WTC11 (cell line): ENCODE data around the gene ID3. TPM values are rescaled to one million over a fixed set of nuclear protein-coding genes. Genes with fewer than 3 reads are reported as not detected.

Experiments used
- E2F1 ChIP-seq: sonication (generic); formaldehyde crosslinking; IDR thresholded peaks from 2 replicates; pipeline ENCODE4 v1.8.0; 2022; ENCODE audit warnings: mild to moderate bottlenecking, missing genetic modification reagents
- ELF4 ChIP-seq: sonication (generic); formaldehyde crosslinking; IDR thresholded peaks from 2 replicates; pipeline ENCODE4 v1.8.1; 2022; ENCODE audit warnings: low read depth, mild to moderate bottlenecking, moderate library complexity, missing genetic modification reagents
- EMX1 ChIP-seq: fragments of 250-450 bp; sonication (Bioruptor Pico); IDR thresholded peaks from 2 replicates; pipeline ENCODE4 v1.8.0; 2021; ENCODE audit warnings: mild to moderate bottlenecking
- FOXJ3 ChIP-seq: sonication (generic); formaldehyde crosslinking; IDR thresholded peaks from 2 replicates; pipeline ENCODE4 v1.9.0; 2021; ENCODE audit warnings: missing genetic modification reagents, mild to moderate bottlenecking, borderline replicate concordance
- GRHL2 ChIP-seq: fragments of 250-450 bp; sonication (Bioruptor Pico); IDR thresholded peaks from 2 replicates; pipeline ENCODE4 v1.8.0; 2022; ENCODE audit warnings: mild to moderate bottlenecking, moderate library complexity; ENCODE audit not compliant: insufficient replicate concordance, severe bottlenecking
- IRF1 ChIP-seq: sonication (generic); formaldehyde crosslinking; IDR thresholded peaks from 2 replicates; pipeline ENCODE4 v1.8.0; 2023; ENCODE audit warnings: missing genetic modification reagents
- JUN ChIP-seq: sonication (generic); formaldehyde crosslinking; IDR thresholded peaks from 2 replicates; pipeline ENCODE4 v1.8.0; 2023; ENCODE audit warnings: mild to moderate bottlenecking, missing genetic modification reagents
- MAX ChIP-seq: sonication (generic); formaldehyde crosslinking; IDR thresholded peaks from 2 replicates; pipeline ENCODE4 v1.8.0; 2022; ENCODE audit warnings: mild to moderate bottlenecking, missing genetic modification reagents
- MXD4 ChIP-seq: fragments of 250-450 bp; sonication (Bioruptor Pico); IDR thresholded peaks from 2 replicates; pipeline ENCODE4 v1.8.0; 2021; ENCODE audit warnings: mild to moderate bottlenecking, moderate library complexity, borderline replicate concordance
- MYBL2 ChIP-seq: sonication (generic); formaldehyde crosslinking; IDR thresholded peaks from 2 replicates; pipeline ENCODE4 v1.8.1; 2023; ENCODE audit warnings: mild to moderate bottlenecking, moderate library complexity, missing genetic modification reagents
- NFYB ChIP-seq: sonication (generic); formaldehyde crosslinking; conservative IDR thresholded peaks from 2 replicates; pipeline ENCODE4 v1.8.0; 2022; ENCODE audit warnings: low read depth, missing genetic modification reagents
- RELA ChIP-seq: sonication (generic); formaldehyde crosslinking; IDR thresholded peaks from 2 replicates; pipeline ENCODE4 v1.8.1; 2022; ENCODE audit warnings: missing genetic modification reagents, mild to moderate bottlenecking, borderline replicate concordance
- RORB ChIP-seq: fragments of 250-450 bp; sonication (Bioruptor Pico); IDR thresholded peaks from 2 replicates; pipeline ENCODE4 v1.9.0; 2021; ENCODE audit warnings: mild to moderate bottlenecking
- TCF7 ChIP-seq: sonication (generic); formaldehyde crosslinking; IDR thresholded peaks from 2 replicates; pipeline ENCODE4 v1.8.0; 2022; ENCODE audit warnings: mild to moderate bottlenecking, low read depth, missing genetic modification reagents, moderate library complexity
- TEAD4 ChIP-seq: sonication (generic); formaldehyde crosslinking; IDR thresholded peaks from 2 replicates; pipeline ENCODE4 v1.8.0; 2022; ENCODE audit warnings: mild to moderate bottlenecking, missing genetic modification reagents
- TP53 ChIP-seq: sonication (generic); formaldehyde crosslinking; IDR thresholded peaks from 2 replicates; pipeline ENCODE4 v1.8.1; 2023; ENCODE audit warnings: mild to moderate bottlenecking, missing genetic modification reagents
- ZNF121 ChIP-seq: sonication (generic); formaldehyde crosslinking; IDR thresholded peaks from 2 replicates; pipeline ENCODE4 v1.8.0; 2023; ENCODE audit warnings: missing genetic modification reagents
- ZNF263 ChIP-seq: sonication (generic); formaldehyde crosslinking; IDR thresholded peaks from 2 replicates; pipeline ENCODE4 v1.8.1; 2022; ENCODE audit warnings: low read depth, mild to moderate bottlenecking, moderate library complexity, missing genetic modification reagents
- ZNF281 ChIP-seq: sonication (generic); formaldehyde crosslinking; IDR thresholded peaks from 2 replicates; pipeline ENCODE4 v1.8.0; 2023; ENCODE audit warnings: mild to moderate bottlenecking, missing genetic modification reagents
- ZNF423 ChIP-seq: fragments of 250-450 bp; sonication (Bioruptor Pico); IDR thresholded peaks from 2 replicates; pipeline ENCODE4 v2.1.2; 2022; ENCODE audit warnings: mild to moderate bottlenecking, moderate library complexity
- ZNF512 ChIP-seq: sonication (generic); formaldehyde crosslinking; IDR thresholded peaks from 2 replicates; pipeline ENCODE4 v1.8.1; 2022; ENCODE audit warnings: missing genetic modification reagents, borderline replicate concordance
- ZNF532 ChIP-seq: fragments of 250-450 bp; sonication (Bioruptor Pico); IDR thresholded peaks from 2 replicates; pipeline ENCODE4 v1.9.0; 2021; ENCODE audit warnings: mild to moderate bottlenecking, borderline replicate concordance
- total RNA-seq: library from RNA; stranded (reverse); gene quantifications from 3 replicates; pipeline ENCODE4 v1.2.3, GENCODE V29; 2021
- TF ChIP-seq, protein P1 (sequence below): sonication (generic); formaldehyde crosslinking; IDR thresholded peaks from 2 replicates; pipeline ENCODE4 v1.8.1; 2023; ENCODE audit warnings: mild to moderate bottlenecking, missing genetic modification reagents, moderate library complexity
- TF ChIP-seq, protein P2 (sequence below): sonication (generic); formaldehyde crosslinking; IDR thresholded peaks from 2 replicates; pipeline ENCODE4 v1.8.1; 2022; ENCODE audit warnings: mild to moderate bottlenecking, missing genetic modification reagents, moderate library complexity, borderline replicate concordance
- TF ChIP-seq, protein P3 (sequence below): sonication (generic); formaldehyde crosslinking; IDR thresholded peaks from 2 replicates; pipeline ENCODE4 v1.8.1; 2023; ENCODE audit warnings: mild to moderate bottlenecking, missing genetic modification reagents

Gene ID3
- total RNA-seq, 1 experiment from 2014 or later, result 168 TPM

DNA sequence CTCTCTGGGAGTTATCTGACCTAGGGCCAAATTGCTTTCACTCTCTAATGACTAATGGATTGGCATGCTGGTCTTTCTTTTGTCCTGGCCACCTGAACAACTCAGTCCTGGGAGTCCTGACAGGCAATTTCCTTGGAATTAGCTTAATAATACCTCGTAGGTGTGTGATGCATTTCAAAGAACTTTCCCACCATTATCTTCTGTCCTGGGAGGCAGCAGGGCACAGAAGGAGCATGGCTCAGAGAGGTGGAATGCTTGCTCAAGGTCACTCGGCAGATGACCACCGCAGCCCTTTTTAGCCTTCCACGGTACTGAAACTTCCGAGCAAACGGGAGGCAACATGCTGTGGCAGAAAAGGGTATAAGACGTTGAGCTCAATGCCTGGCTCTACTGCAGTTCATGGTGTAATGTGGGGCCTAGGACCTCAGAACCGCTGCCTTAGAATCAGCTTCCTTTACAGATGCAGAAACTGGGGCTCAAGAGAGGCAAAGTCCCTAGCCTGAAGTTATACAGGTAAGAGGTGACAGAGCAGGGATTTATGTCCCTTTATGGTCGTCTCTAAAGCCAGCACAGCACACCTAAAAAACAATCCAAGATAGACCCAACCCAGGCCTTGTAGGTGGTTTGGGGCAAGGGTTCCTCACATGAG lies 3.2 kb downstream of the ID3 start (continued):
- TF ChIP-seq ZNF532 (CRISPR knock-in tag) (no peak), ELF4 (CRISPR knock-in tag) (no peak), EMX1 (CRISPR knock-in tag) (no peak; the same call in 1 of the 2 replicates), FOXJ3 (no peak), ZNF281 (CRISPR knock-in tag) (peak; percentile 82; the same call in 1 of the 2 replicates), RELA (CRISPR knock-in tag) (no peak), ZNF512 (CRISPR knock-in tag) (no peak), ZNF423 (CRISPR knock-in tag) (no peak), NFYB (CRISPR knock-in tag) (no peak), E2F1 (CRISPR knock-in tag) (no peak), JUN (CRISPR knock-in tag) (no peak), TP53 (CRISPR knock-in tag) (no peak; the same call in 1 of the 2 replicates), ZNF263 (CRISPR knock-in tag) (no peak), MYBL2 (CRISPR knock-in tag) (peak; percentile 53; the same call in 1 of the 2 replicates), GRHL2 (CRISPR knock-in tag) (no peak), TCF7 (CRISPR knock-in tag) (no peak), MAX (CRISPR knock-in tag) (peak; percentile 86), ZNF121 (CRISPR knock-in tag) (no peak), TEAD4 (CRISPR knock-in tag) (peak; percentile 78; the same call in 1 of the 2 replicates), MXD4 (CRISPR knock-in tag) (no peak), RORB (CRISPR knock-in tag) (no peak), IRF1 (CRISPR knock-in tag) (no peak)
- TF ChIP-seq, protein P1, sequence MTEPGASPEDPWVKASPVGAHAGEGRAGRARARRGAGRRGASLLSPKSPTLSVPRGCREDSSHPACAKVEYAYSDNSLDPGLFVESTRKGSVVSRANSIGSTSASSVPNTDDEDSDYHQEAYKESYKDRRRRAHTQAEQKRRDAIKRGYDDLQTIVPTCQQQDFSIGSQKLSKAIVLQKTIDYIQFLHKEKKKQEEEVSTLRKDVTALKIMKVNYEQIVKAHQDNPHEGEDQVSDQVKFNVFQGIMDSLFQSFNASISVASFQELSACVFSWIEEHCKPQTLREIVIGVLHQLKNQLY (CRISPR knock-in tag), result no peak
- TF ChIP-seq, protein P2, sequence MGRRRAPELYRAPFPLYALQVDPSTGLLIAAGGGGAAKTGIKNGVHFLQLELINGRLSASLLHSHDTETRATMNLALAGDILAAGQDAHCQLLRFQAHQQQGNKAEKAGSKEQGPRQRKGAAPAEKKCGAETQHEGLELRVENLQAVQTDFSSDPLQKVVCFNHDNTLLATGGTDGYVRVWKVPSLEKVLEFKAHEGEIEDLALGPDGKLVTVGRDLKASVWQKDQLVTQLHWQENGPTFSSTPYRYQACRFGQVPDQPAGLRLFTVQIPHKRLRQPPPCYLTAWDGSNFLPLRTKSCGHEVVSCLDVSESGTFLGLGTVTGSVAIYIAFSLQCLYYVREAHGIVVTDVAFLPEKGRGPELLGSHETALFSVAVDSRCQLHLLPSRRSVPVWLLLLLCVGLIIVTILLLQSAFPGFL (CRISPR knock-in tag), result no peak
- TF ChIP-seq, protein P3, sequence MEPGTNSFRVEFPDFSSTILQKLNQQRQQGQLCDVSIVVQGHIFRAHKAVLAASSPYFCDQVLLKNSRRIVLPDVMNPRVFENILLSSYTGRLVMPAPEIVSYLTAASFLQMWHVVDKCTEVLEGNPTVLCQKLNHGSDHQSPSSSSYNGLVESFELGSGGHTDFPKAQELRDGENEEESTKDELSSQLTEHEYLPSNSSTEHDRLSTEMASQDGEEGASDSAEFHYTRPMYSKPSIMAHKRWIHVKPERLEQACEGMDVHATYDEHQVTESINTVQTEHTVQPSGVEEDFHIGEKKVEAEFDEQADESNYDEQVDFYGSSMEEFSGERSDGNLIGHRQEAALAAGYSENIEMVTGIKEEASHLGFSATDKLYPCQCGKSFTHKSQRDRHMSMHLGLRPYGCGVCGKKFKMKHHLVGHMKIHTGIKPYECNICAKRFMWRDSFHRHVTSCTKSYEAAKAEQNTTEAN (CRISPR knock-in tag), result peak; percentile 72; the same call in 1 of the 2 replicates
